Measurements from ENCODE around the gene ZNF214.

The ZNF214 gene

GRCh38 chr11:7020183-7020917 lies at the start of gene ZNF214, which contains the start of gene NLRP14:
Gene ZNF214, minus strand, starts transcription at chr11:7020346. Its CDS starts 17,511 bp downstream, at chr11:7002835.
Gene NLRP14, plus strand, starts transcription at chr11:7020479. Its CDS starts 18,108 bp downstream, at chr11:7038587.
- DNase-seq (ENCODE audit: low spot score) = peak; percentile 96

- no peak for DNase-seq (ENCODE audit: low spot score)
Measured at GRCh38 chr11:7062534-7062933, 42.4 kb upstream of the ZNF214 start.

GRCh38 chr11:7060868-7061267 lies 40.7 kb upstream of the ZNF214 start:
- DNase-seq (ENCODE audit: low spot score) = peak; percentile 63

GRCh38 chr11:7057641-7058040 lies 37.5 kb upstream of the ZNF214 start:
- DNase-seq (ENCODE audit: low spot score) = no peak

GRCh38 chr11:7056828-7057513 lies 36.8 kb upstream of the ZNF214 start:
- DNase-seq (ENCODE audit: low spot score) = no peak

- DNase-seq (ENCODE audit: low spot score) = no peak
Measured at GRCh38 chr11:7050191-7050590, 30.0 kb upstream of the ZNF214 start.

GRCh38 chr11:7046474-7047175 lies 26.5 kb upstream of the ZNF214 start:
- peak; percentile 23 for DNase-seq (ENCODE audit: low spot score)

GRCh38 chr11:7034019-7034418 lies 13.9 kb upstream of the ZNF214 start:
- DNase-seq (ENCODE audit: low spot score) = no peak

- no peak for DNase-seq (ENCODE audit: low spot score)
Measured at GRCh38 chr11:7032692-7033091, 12.5 kb upstream of the ZNF214 start.

GRCh38 chr11:7031471-7031871 lies 11.3 kb upstream of the ZNF214 start:
- DNase-seq (ENCODE audit: low spot score) = no peak

GRCh38 chr11:7030836-7031235 lies 10.7 kb upstream of the ZNF214 start:
- DNase-seq (ENCODE audit: low spot score) = no peak

GRCh38 chr11:7028141-7028540 lies 8.0 kb upstream of the ZNF214 start:
- no peak for DNase-seq (ENCODE audit: low spot score)

GRCh38 chr11:7021318-7021717 lies 1.2 kb upstream of the ZNF214 start:
- DNase-seq (ENCODE audit: low spot score) = no peak

GRCh38 chr11:7019500-7020182 lies 505 bp downstream of the ZNF214 start:
- peak; percentile 20 for DNase-seq (ENCODE audit: low spot score)

- DNase-seq (ENCODE audit: low spot score) = no peak
Measured at GRCh38 chr11:7016011-7016410, 4.1 kb downstream of the ZNF214 start.

GRCh38 chr11:7014118-7014517 lies 6.0 kb downstream of the ZNF214 start:
- no peak for DNase-seq (ENCODE audit: low spot score)

GRCh38 chr11:7004482-7004881 lies 15.7 kb downstream of the ZNF214 start:
- DNase-seq (ENCODE audit: low spot score) = no peak

GRCh38 chr11:6995703-6996102 lies 24.4 kb downstream of the ZNF214 start:
- no peak for DNase-seq (ENCODE audit: low spot score)

GRCh38 chr11:6992457-6993417 lies 27.4 kb downstream of the ZNF214 start:
- DNase-seq (ENCODE audit: low spot score) = peak; percentile 29

GRCh38 chr11:6992026-6992425 lies 28.1 kb downstream of the ZNF214 start:
- no peak for DNase-seq (ENCODE audit: low spot score)

GRCh38 chr11:6991227-6991626 lies 28.9 kb downstream of the ZNF214 start:
- no peak for DNase-seq (ENCODE audit: low spot score)
